SK-N-SH treated with all-trans-retinoic acid at 6 μM for 48 hours (cell line): ENCODE measurements around the gene HEXIM1.

Experiments used
- ATAC-seq: fragments of 200-7000 bp; cut with Tn5 transposase; 3 replicates; pipeline ENCODE4 v1.9.1; 2020; ENCODE audit warnings: mild to moderate bottlenecking, moderate library complexity
- ARNTL ChIP-seq: fragments of 450-650 bp; formaldehyde crosslinking; IDR thresholded peaks from 2 replicates; pipeline ENCODE4 v1.5.0; 2020; ENCODE audit warnings: low read depth, mild to moderate bottlenecking, moderate library complexity, borderline replicate concordance
- CSDC2 ChIP-seq: fragments of 250-450 bp; sonication (Bioruptor Pico); IDR thresholded peaks from 2 replicates; pipeline ENCODE4 v1.5.0; 2020; ENCODE audit warnings: mild to moderate bottlenecking, moderate library complexity
- ESRRG ChIP-seq: fragments of 250-450 bp; sonication (Bioruptor Pico); IDR thresholded peaks from 2 replicates; pipeline ENCODE4 v1.6.1; 2021; ENCODE audit warnings: mild to moderate bottlenecking
- GLIS3 ChIP-seq: fragments of 250-450 bp; sonication (Bioruptor Pico); IDR thresholded peaks from 2 replicates; pipeline ENCODE4 v1.5.0; 2020; ENCODE audit warnings: mild to moderate bottlenecking, moderate library complexity
- ISL1 ChIP-seq: fragments of 250-450 bp; sonication (Bioruptor Pico); IDR thresholded peaks from 2 replicates; pipeline ENCODE4 v2.1.2; 2022; ENCODE audit warnings: mild to moderate bottlenecking, moderate library complexity
- OSR1 ChIP-seq: fragments of 250-450 bp; sonication (Bioruptor Pico); IDR thresholded peaks from 2 replicates; pipeline ENCODE4 v1.8.0; 2022; ENCODE audit warnings: moderate library complexity, mild to moderate bottlenecking, inconsistent platforms
- PPARA ChIP-seq: fragments of 250-450 bp; sonication (Bioruptor Pico); IDR thresholded peaks from 2 replicates; pipeline ENCODE4 v1.5.0; 2020; ENCODE audit warnings: mild to moderate bottlenecking, borderline replicate concordance
- RARB ChIP-seq: fragments of 250-450 bp; sonication (Bioruptor Pico); IDR thresholded peaks from 2 replicates; pipeline ENCODE4 v1.8.0; 2021; ENCODE audit warnings: mild to moderate bottlenecking, moderate library complexity
- SNAI2 ChIP-seq: fragments of 250-450 bp; sonication (Bioruptor Pico); IDR thresholded peaks from 2 replicates; pipeline ENCODE4 v1.5.0; 2020; ENCODE audit warnings: mild to moderate bottlenecking, moderate library complexity
- ZC3H10 ChIP-seq: fragments of 250-450 bp; sonication (Bioruptor Pico); IDR thresholded peaks from 2 replicates; pipeline ENCODE4 v1.5.1; 2021; ENCODE audit warnings: mild to moderate bottlenecking, moderate library complexity
- ZFP3 ChIP-seq: fragments of 250-450 bp; sonication (Bioruptor Pico); IDR thresholded peaks from 2 replicates; pipeline ENCODE4 v1.5.0; 2020; ENCODE audit warnings: mild to moderate bottlenecking, moderate library complexity
- ZFP30 ChIP-seq: fragments of 450-650 bp; formaldehyde crosslinking; IDR thresholded peaks from 2 replicates; pipeline ENCODE4 v1.5.0; 2022; ENCODE audit warnings: mild to moderate bottlenecking, moderate library complexity
- ZNF565 ChIP-seq: fragments of 450-650 bp; formaldehyde crosslinking; conservative IDR thresholded peaks from 2 replicates; pipeline ENCODE4 v1.5.0; 2020; ENCODE audit warnings: low read depth, mild to moderate bottlenecking, moderate library complexity
- ZNF70 ChIP-seq: fragments of 450-650 bp; formaldehyde crosslinking; IDR thresholded peaks from 2 replicates; pipeline ENCODE4 v1.5.0; 2020; ENCODE audit warnings: mild to moderate bottlenecking, moderate library complexity
- ZNF8 ChIP-seq: fragments of 450-650 bp; formaldehyde crosslinking; IDR thresholded peaks from 2 replicates; pipeline ENCODE4 v1.5.0; 2020; ENCODE audit warnings: mild to moderate bottlenecking, moderate library complexity
- TF ChIP-seq, protein P1 (sequence below): fragments of 250-450 bp; sonication (Bioruptor Pico); IDR thresholded peaks from 2 replicates; pipeline ENCODE4 v1.5.1; 2020; ENCODE audit warnings: low read depth, mild to moderate bottlenecking, moderate library complexity
- TF ChIP-seq, protein P2 (sequence below): fragments of 250-450 bp; sonication (Bioruptor Pico); IDR thresholded peaks from 2 replicates; pipeline ENCODE4 v1.5.1; 2021; ENCODE audit warnings: mild to moderate bottlenecking, moderate library complexity
- TF ChIP-seq, protein P3 (sequence below): fragments of 250-450 bp; sonication (Bioruptor Pico); IDR thresholded peaks from 2 replicates; pipeline ENCODE4 v1.5.0; 2020; ENCODE audit warnings: mild to moderate bottlenecking, moderate library complexity
- TF ChIP-seq, protein P4 (sequence below): fragments of 250-450 bp; sonication (Bioruptor Pico); IDR thresholded peaks from 2 replicates; pipeline ENCODE4 v1.8.0; 2021; ENCODE audit warnings: low read depth, mild to moderate bottlenecking, moderate library complexity, borderline replicate concordance
- TF ChIP-seq, protein P5 (sequence below): fragments of 250-450 bp; sonication (Bioruptor Pico); IDR thresholded peaks from 2 replicates; pipeline ENCODE4 v1.8.0; 2020; ENCODE audit warnings: mild to moderate bottlenecking, moderate library complexity, borderline replicate concordance

Gene HEXIM1

DNA sequence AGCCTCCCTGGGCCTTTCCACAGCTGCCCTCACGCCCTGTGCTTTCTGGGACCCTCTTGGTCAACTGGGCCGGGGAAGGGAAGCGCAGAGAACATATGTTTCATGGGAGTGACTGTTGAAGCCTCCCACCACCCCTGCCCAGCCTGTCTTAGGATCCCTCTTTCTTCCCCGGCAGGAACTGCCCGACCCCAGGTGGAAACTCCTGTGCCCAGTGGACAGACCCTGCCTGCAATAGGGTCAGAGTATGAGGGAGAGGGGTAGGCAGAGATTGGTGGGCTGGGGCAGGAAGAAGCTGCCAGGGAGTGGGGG is 23.9 kb downstream of the HEXIM1 start:
- TF ChIP-seq GLIS3 (CRISPR knock-in tag) (no peak), ISL1 (CRISPR knock-in tag) (no peak), ESRRG (CRISPR knock-in tag) (no peak), ZNF565 (CRISPR knock-in tag) (no peak), ZNF8 (CRISPR knock-in tag) (no peak), PPARA (CRISPR knock-in tag) (no peak), ZC3H10 (CRISPR knock-in tag) (no peak), ZNF70 (no peak), CSDC2 (CRISPR knock-in tag) (no peak), ZFP3 (CRISPR knock-in tag) (no peak), RARB (CRISPR knock-in tag) (no peak), OSR1 (CRISPR knock-in tag) (no peak), ZFP30 (no peak), ARNTL (CRISPR knock-in tag) (no peak), SNAI2 (CRISPR knock-in tag) (no peak)
- TF ChIP-seq, protein P1, sequence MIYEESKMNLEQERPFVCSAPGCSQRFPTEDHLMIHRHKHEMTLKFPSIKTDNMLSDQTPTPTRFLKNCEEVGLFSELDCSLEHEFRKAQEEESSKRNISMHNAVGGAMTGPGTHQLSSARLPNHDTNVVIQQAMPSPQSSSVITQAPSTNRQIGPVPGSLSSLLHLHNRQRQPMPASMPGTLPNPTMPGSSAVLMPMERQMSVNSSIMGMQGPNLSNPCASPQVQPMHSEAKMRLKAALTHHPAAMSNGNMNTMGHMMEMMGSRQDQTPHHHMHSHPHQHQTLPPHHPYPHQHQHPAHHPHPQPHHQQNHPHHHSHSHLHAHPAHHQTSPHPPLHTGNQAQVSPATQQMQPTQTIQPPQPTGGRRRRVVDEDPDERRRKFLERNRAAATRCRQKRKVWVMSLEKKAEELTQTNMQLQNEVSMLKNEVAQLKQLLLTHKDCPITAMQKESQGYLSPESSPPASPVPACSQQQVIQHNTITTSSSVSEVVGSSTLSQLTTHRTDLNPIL, result no peak
- TF ChIP-seq, protein P2, sequence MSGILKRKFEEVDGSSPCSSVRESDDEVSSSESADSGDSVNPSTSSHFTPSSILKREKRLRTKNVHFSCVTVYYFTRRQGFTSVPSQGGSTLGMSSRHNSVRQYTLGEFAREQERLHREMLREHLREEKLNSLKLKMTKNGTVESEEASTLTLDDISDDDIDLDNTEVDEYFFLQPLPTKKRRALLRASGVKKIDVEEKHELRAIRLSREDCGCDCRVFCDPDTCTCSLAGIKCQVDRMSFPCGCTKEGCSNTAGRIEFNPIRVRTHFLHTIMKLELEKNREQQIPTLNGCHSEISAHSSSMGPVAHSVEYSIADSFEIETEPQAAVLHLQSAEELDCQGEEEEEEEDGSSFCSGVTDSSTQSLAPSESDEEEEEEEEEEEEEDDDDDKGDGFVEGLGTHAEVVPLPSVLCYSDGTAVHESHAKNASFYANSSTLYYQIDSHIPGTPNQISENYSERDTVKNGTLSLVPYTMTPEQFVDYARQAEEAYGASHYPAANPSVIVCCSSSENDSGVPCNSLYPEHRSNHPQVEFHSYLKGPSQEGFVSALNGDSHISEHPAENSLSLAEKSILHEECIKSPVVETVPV (CRISPR knock-in tag), result no peak
- TF ChIP-seq, protein P3, sequence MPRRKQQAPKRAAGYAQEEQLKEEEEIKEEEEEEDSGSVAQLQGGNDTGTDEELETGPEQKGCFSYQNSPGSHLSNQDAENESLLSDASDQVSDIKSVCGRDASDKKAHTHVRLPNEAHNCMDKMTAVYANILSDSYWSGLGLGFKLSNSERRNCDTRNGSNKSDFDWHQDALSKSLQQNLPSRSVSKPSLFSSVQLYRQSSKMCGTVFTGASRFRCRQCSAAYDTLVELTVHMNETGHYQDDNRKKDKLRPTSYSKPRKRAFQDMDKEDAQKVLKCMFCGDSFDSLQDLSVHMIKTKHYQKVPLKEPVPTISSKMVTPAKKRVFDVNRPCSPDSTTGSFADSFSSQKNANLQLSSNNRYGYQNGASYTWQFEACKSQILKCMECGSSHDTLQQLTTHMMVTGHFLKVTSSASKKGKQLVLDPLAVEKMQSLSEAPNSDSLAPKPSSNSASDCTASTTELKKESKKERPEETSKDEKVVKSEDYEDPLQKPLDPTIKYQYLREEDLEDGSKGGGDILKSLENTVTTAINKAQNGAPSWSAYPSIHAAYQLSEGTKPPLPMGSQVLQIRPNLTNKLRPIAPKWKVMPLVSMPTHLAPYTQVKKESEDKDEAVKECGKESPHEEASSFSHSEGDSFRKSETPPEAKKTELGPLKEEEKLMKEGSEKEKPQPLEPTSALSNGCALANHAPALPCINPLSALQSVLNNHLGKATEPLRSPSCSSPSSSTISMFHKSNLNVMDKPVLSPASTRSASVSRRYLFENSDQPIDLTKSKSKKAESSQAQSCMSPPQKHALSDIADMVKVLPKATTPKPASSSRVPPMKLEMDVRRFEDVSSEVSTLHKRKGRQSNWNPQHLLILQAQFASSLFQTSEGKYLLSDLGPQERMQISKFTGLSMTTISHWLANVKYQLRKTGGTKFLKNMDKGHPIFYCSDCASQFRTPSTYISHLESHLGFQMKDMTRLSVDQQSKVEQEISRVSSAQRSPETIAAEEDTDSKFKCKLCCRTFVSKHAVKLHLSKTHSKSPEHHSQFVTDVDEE, result no peak
- TF ChIP-seq, protein P4, sequence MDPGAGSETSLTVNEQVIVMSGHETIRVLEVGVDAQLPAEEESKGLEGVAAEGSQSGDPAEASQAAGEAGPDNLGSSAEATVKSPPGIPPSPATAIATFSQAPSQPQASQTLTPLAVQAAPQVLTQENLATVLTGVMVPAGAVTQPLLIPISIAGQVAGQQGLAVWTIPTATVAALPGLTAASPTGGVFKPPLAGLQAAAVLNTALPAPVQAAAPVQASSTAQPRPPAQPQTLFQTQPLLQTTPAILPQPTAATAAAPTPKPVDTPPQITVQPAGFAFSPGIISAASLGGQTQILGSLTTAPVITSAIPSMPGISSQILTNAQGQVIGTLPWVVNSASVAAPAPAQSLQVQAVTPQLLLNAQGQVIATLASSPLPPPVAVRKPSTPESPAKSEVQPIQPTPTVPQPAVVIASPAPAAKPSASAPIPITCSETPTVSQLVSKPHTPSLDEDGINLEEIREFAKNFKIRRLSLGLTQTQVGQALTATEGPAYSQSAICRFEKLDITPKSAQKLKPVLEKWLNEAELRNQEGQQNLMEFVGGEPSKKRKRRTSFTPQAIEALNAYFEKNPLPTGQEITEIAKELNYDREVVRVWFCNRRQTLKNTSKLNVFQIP (CRISPR knock-in tag), result no peak
- TF ChIP-seq, protein P5, sequence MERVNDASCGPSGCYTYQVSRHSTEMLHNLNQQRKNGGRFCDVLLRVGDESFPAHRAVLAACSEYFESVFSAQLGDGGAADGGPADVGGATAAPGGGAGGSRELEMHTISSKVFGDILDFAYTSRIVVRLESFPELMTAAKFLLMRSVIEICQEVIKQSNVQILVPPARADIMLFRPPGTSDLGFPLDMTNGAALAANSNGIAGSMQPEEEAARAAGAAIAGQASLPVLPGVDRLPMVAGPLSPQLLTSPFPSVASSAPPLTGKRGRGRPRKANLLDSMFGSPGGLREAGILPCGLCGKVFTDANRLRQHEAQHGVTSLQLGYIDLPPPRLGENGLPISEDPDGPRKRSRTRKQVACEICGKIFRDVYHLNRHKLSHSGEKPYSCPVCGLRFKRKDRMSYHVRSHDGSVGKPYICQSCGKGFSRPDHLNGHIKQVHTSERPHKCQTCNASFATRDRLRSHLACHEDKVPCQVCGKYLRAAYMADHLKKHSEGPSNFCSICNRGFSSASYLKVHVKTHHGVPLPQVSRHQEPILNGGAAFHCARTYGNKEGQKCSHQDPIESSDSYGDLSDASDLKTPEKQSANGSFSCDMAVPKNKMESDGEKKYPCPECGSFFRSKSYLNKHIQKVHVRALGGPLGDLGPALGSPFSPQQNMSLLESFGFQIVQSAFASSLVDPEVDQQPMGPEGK (CRISPR knock-in tag), result no peak
- TF ChIP-seq, all 23 proteins: peak for 0
- ATAC-seq, result peak; percentile 5

DNA sequence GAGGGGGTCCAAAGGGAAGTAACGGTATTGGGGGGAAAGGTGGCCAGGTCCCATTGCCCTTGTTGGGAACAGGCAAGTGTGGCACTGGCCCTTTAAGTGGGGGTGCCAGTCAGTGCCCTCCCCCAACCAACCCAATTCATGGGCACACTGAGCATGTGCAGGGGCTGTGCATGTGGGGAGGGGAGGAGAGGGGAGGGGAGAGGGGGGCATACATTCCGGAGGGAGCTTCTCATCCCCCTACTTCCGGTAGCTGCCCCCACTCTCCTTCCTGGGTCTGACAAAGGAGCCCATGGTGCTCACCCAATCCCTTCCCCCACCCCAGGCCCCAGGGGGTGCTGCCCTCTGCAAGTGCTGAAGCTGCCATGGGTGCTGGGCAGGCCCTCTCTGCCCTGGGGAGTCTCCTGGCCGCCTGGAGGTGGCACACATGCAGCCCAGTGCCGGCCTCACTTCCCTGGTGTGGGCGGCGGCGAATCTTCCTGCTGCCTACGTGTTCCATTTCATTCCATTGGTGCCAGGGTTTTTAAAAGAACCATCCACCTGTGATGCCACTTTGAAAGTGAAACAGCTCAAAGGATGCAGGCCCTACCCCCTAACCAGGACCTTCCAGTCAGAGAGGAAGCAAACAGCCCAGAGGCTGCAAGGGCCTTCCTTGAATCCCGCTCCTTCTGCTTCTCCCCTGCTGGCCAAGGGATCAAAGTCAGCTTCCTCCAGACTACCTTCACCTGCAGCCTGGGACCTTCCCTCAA is 24.4 kb downstream of the HEXIM1 start:
- peak; percentile 79 for ATAC-seq

More for the DNA sequence above, 24.4 kb downstream of the HEXIM1 start:
- TF ChIP-seq PPARA (CRISPR knock-in tag), result no peak
- TF ChIP-seq, protein P3, result no peak
- TF ChIP-seq, protein P5 (CRISPR knock-in tag), result peak; percentile 19; the same call in 1 of the 2 replicates
- TF ChIP-seq, all 23 proteins: peak for 1
